HepG2 (cell line): Measurements from ENCODE around the gene BRSK2. TPM values are rescaled to one million over a fixed set of nuclear protein-coding genes. Genes with fewer than 3 reads are reported as not detected.

Source experiments
- DPF2 ChIP-seq: sonication (generic); formaldehyde crosslinking; IDR thresholded peaks from 2 replicates; pipeline ENCODE4 v1.4.0; 2020; ENCODE audit warnings: mild to moderate bottlenecking, low read depth, missing genetic modification reagents, borderline replicate concordance
- GLI4 ChIP-seq: sonication (generic); formaldehyde crosslinking; IDR thresholded peaks from 2 replicates; pipeline ENCODE4 v1.5.1; 2020; ENCODE audit warnings: missing genetic modification reagents, mild to moderate bottlenecking, moderate library complexity, borderline replicate concordance
- HNF4A ChIP-seq: sonication (generic); formaldehyde crosslinking; IDR thresholded peaks from 2 replicates; pipeline ENCODE4 v1.4.0; 2020; ENCODE audit warnings: missing genetic modification reagents
- KAT7 ChIP-seq: IDR thresholded peaks from 2 replicates; pipeline ENCODE4 v1.6.1; 2018; ENCODE audit warnings: borderline replicate concordance, missing compliant biosample characterization
- MYPOP ChIP-seq: sonication (generic); formaldehyde crosslinking; IDR thresholded peaks from 2 replicates; pipeline ENCODE4 v1.8.1; 2023; ENCODE audit warnings: mild to moderate bottlenecking, moderate library complexity, missing genetic modification reagents
- PAX8 ChIP-seq: sonication (generic); formaldehyde crosslinking; IDR thresholded peaks from 2 replicates; pipeline ENCODE4 v1.8.0; 2022; ENCODE audit warnings: mild to moderate bottlenecking, missing genetic modification reagents, borderline replicate concordance
- PCBP1 ChIP-seq: fragments of 200-400 bp; formaldehyde crosslinking; IDR thresholded peaks from 2 replicates; pipeline ENCODE4 v1.6.1; 2017; ENCODE audit warnings: mild to moderate bottlenecking, low read depth, low read length, borderline replicate concordance
- SMYD3 ChIP-seq: sonication (generic); formaldehyde crosslinking; IDR thresholded peaks from 2 replicates; pipeline ENCODE4 v1.8.1; 2023; ENCODE audit warnings: mild to moderate bottlenecking, missing genetic modification reagents
- XBP1 ChIP-seq: sonication (generic); formaldehyde crosslinking; IDR thresholded peaks from 2 replicates; pipeline ENCODE4 v1.5.0; 2020; ENCODE audit warnings: missing genetic modification reagents
- ZC3H13 ChIP-seq: sonication (generic); formaldehyde crosslinking; IDR thresholded peaks from 2 replicates; pipeline ENCODE4 v1.8.1; 2023; ENCODE audit warnings: mild to moderate bottlenecking, missing genetic modification reagents, moderate library complexity
- ZMAT5 ChIP-seq: sonication (generic); formaldehyde crosslinking; IDR thresholded peaks from 2 replicates; pipeline ENCODE4 v1.5.0; 2020; ENCODE audit warnings: mild to moderate bottlenecking, low read depth, missing genetic modification reagents, borderline replicate concordance
- ZNF263 ChIP-seq: sonication (generic); formaldehyde crosslinking; IDR thresholded peaks from 2 replicates; pipeline ENCODE4 v1.4.0; 2020; ENCODE audit warnings: missing genetic modification reagents
- ZNF768 ChIP-seq: sonication (generic); formaldehyde crosslinking; IDR thresholded peaks from 2 replicates; pipeline ENCODE4 v1.4.0; 2020; ENCODE audit warnings: missing genetic modification reagents
- ZNF773 ChIP-seq: sonication (generic); formaldehyde crosslinking; IDR thresholded peaks from 2 replicates; pipeline ENCODE4 v1.4.0; 2020; ENCODE audit warnings: missing genetic modification reagents, borderline replicate concordance
- ZNF790 ChIP-seq: sonication (generic); formaldehyde crosslinking; IDR thresholded peaks from 2 replicates; pipeline ENCODE4 v1.8.0; 2022; ENCODE audit warnings: missing genetic modification reagents, mild to moderate bottlenecking, borderline replicate concordance
- ZNF800 ChIP-seq: sonication (generic); formaldehyde crosslinking; IDR thresholded peaks from 2 replicates; pipeline ENCODE4 v1.4.0; 2020; ENCODE audit warnings: missing genetic modification reagents
- ZSCAN12 ChIP-seq: sonication (generic); formaldehyde crosslinking; IDR thresholded peaks from 2 replicates; pipeline ENCODE4 v1.9.0; 2021; ENCODE audit warnings: mild to moderate bottlenecking, missing genetic modification reagents
- polyA plus RNA-seq, 8 experiments: library from polyadenylated mRNA; depleted of rRNA in 3 of 8; stranded (reverse) in 7 of 8; unstranded in 1 of 8; fragments of >200 nt; fragmentation: Illumina TruSeq in 4 of 8; extraction: Trizol in 4 of 8; gene quantifications; 2 replicates each; pipeline versions ENCODE4 v1.2.1 to v1.2.3, GENCODE V29; 2011 to 2016; ENCODE audit warnings: low read depth in 4 of 8, missing spikeins in 1 of 8, mixed read lengths in 1 of 8; ENCODE audit not compliant: insufficient read depth in 1 of 8
- total RNA-seq, 5 experiments: library from RNA; depleted of rRNA; stranded (reverse); fragments of >200 nt; fragmentation: Illumina TruSeq; extraction: Trizol; gene quantifications; 2 replicates each; pipeline ENCODE4 v1.2.3, GENCODE V29; 2016; ENCODE audit warnings: low read depth in 1 of 5
- TF ChIP-seq, protein P1 (sequence below): sonication (generic); formaldehyde crosslinking; IDR thresholded peaks from 2 replicates; pipeline ENCODE4 v1.4.0; 2020; ENCODE audit warnings: mild to moderate bottlenecking, missing genetic modification reagents, borderline replicate concordance
- TF ChIP-seq, protein P2 (sequence below): sonication (generic); formaldehyde crosslinking; IDR thresholded peaks from 2 replicates; pipeline ENCODE4 v1.5.0; 2020; ENCODE audit warnings: missing genetic modification reagents, mild to moderate bottlenecking, borderline replicate concordance
- TF ChIP-seq, protein P3 (sequence below): sonication (generic); formaldehyde crosslinking; IDR thresholded peaks from 2 replicates; pipeline ENCODE4 v1.9.0; 2021; ENCODE audit warnings: missing genetic modification reagents, borderline replicate concordance

Gene BRSK2
- total and polyA plus RNA-seq, 2 of the 13 experiments (the other 11 are each of a cell fraction or from before 2014, with no cell fraction given), result 0.74 to 1.1 TPM

- TF ChIP-seq, protein P1, sequence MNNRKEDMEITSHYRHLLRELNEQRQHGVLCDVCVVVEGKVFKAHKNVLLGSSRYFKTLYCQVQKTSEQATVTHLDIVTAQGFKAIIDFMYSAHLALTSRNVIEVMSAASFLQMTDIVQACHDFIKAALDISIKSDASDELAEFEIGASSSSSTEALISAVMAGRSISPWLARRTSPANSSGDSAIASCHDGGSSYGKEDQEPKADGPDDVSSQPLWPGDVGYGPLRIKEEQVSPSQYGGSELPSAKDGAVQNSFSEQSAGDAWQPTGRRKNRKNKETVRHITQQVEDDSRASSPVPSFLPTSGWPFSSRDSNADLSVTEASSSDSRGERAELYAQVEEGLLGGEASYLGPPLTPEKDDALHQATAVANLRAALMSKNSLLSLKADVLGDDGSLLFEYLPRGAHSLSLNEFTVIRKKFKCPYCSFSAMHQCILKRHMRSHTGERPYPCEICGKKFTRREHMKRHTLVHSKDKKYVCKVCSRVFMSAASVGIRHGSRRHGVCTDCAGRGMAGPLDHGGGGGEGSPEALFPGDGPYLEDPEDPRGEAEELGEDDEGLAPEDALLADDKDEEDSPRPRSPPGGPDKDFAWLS (CRISPR knock-in tag), result no peak
- no peak for TF ChIP-seq GLI4 (CRISPR knock-in tag)
- no peak for TF ChIP-seq PAX8
- TF ChIP-seq ZNF800 (CRISPR knock-in tag), result peak; percentile 31; the same call in 1 of the 2 replicates
- TF ChIP-seq HNF4A (CRISPR knock-in tag), result no peak
- peak; percentile 34; the same call in 1 of the 2 replicates for TF ChIP-seq ZNF768 (CRISPR knock-in tag)
- TF ChIP-seq KAT7 (CRISPR knock-in tag), result no peak
- TF ChIP-seq ZNF773 (CRISPR knock-in tag), result peak; percentile 83; the same call in 1 of the 2 replicates
- no peak for TF ChIP-seq ZNF790
- no peak for TF ChIP-seq DPF2 (CRISPR knock-in tag)
- no peak for TF ChIP-seq XBP1
- TF ChIP-seq, protein P2, sequence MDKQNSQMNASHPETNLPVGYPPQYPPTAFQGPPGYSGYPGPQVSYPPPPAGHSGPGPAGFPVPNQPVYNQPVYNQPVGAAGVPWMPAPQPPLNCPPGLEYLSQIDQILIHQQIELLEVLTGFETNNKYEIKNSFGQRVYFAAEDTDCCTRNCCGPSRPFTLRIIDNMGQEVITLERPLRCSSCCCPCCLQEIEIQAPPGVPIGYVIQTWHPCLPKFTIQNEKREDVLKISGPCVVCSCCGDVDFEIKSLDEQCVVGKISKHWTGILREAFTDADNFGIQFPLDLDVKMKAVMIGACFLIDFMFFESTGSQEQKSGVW (CRISPR knock-in tag), result no peak
- no peak for TF ChIP-seq SMYD3 (CRISPR knock-in tag)
- no peak for TF ChIP-seq PCBP1
- TF ChIP-seq ZSCAN12 (CRISPR knock-in tag), result no peak
- no peak for TF ChIP-seq MYPOP (CRISPR knock-in tag)
- TF ChIP-seq, protein P3, sequence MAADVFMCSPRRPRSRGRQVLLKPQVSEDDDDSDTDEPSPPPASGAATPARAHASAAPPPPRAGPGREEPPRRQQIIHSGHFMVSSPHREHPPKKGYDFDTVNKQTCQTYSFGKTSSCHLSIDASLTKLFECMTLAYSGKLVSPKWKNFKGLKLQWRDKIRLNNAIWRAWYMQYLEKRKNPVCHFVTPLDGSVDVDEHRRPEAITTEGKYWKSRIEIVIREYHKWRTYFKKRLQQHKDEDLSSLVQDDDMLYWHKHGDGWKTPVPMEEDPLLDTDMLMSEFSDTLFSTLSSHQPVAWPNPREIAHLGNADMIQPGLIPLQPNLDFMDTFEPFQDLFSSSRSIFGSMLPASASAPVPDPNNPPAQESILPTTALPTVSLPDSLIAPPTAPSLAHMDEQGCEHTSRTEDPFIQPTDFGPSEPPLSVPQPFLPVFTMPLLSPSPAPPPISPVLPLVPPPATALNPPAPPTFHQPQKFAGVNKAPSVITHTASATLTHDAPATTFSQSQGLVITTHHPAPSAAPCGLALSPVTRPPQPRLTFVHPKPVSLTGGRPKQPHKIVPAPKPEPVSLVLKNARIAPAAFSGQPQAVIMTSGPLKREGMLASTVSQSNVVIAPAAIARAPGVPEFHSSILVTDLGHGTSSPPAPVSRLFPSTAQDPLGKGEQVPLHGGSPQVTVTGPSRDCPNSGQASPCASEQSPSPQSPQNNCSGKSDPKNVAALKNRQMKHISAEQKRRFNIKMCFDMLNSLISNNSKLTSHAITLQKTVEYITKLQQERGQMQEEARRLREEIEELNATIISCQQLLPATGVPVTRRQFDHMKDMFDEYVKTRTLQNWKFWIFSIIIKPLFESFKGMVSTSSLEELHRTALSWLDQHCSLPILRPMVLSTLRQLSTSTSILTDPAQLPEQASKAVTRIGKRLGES (CRISPR knock-in tag), result peak; percentile 50; the same call in 1 of the 2 replicates
- 0 out of 2 replicates have a peak, but pooled peaks have one; percentile 30 for TF ChIP-seq ZNF263 (CRISPR knock-in tag)
- 0 out of 2 replicates have a peak, but pooled peaks have one; percentile 29 for TF ChIP-seq ZC3H13 (CRISPR knock-in tag)
- no peak for TF ChIP-seq ZMAT5
Observed at GRCh38 chr11:1401656-1402221, 12.0 kb downstream of the BRSK2 start (continued).
